ENCODE data around the gene C7orf57. TPM values are rescaled to one million over a fixed set of nuclear protein-coding genes. Genes with fewer than 3 reads are reported as not detected.

Gene C7orf57
- total and polyA plus RNA-seq, 2 donors (not counting 3 experiments of a cell fraction or from before 2014, with no cell fraction given): not detected

GRCh38 chr7:48009257-48009656 lies 26.1 kb upstream of the C7orf57 start:
- DNase-seq (ENCODE audit: low read depth, low spot score) (no peak), FAIRE-seq (no peak)
- no peak overlapping the region for H3K4me3 ChIP-seq (replicated peaks in 1 of 3; ENCODE audit: insufficient read depth in 1 of 3, low read depth in 1 of 3, low read length in 3 of 3)
- no peak overlapping the region for H3K4me2 ChIP-seq (ENCODE audit: insufficient read depth, low read length)
- H3K9me3 ChIP-seq (replicated peaks; ENCODE audit: control insufficient read depth, insufficient read depth, low read length): no peaks in the 10 kb centered on the region
- no peaks in the 10 kb centered on the region for H3K36me3 ChIP-seq (ENCODE audit: control insufficient read depth in 2 of 2, extremely low read depth in 1 of 2, insufficient read depth in 2 of 2, low read length in 2 of 2)
- no peaks in the 10 kb centered on the region for H4K20me1 ChIP-seq (replicated peaks; ENCODE audit: control insufficient read depth, extremely low read depth, insufficient read depth, low read length)
- dilution Hi-C loops (cut with MboI; ENCODE audit: extremely low pct_ligation_motif_present, low sequenced_read_pairs): no loop called here
- H2AFZ ChIP-seq (ENCODE audit: low read depth, low read length): no peak overlapping the region
- no peaks in the 10 kb centered on the region for H3K79me2 ChIP-seq (ENCODE audit: control insufficient read depth, insufficient read depth, low read length)
- H3K9me1 ChIP-seq (replicated peaks; ENCODE audit: control insufficient read depth, extremely low read depth, insufficient read depth, low read length): no peaks in the 10 kb centered on the region
- TF ChIP-seq POLR2AphosphoS5 (IDR thresholded peaks at IDR 0.05; ENCODE audit: insufficient read depth, low read depth, low read length): no peak
- TF ChIP-seq MAX (IDR thresholded peaks at IDR 0.05; ENCODE audit: insufficient read depth, insufficient read length): no peak
- no peak for TF ChIP-seq EZH2 (IDR thresholded peaks at IDR 0.05; ENCODE audit: borderline replicate concordance, low read depth, low read length, severe bottlenecking)
- no peak for TF ChIP-seq MYC (IDR thresholded peaks at IDR 0.05; ENCODE audit: low read depth, low read length)
- no peak for TF ChIP-seq CTCF (IDR thresholded peaks at IDR 0.05; ENCODE audit: extremely low read depth in 1 of 2, insufficient read depth in 1 of 2, low read depth in 1 of 2, low read length in 2 of 2)
- no peak for TF ChIP-seq JUN (IDR thresholded peaks at IDR 0.05; ENCODE audit: borderline replicate concordance, insufficient read depth, insufficient read length, low read depth)
- no peak for TF ChIP-seq POLR2A (IDR thresholded peaks at IDR 0.05; ENCODE audit: low read depth, low read length)
- TF ChIP-seq GATA2 (IDR thresholded peaks at IDR 0.05; ENCODE audit: insufficient read depth, insufficient read length, low read depth, low read length): no peak
- no peak for TF ChIP-seq FOS (IDR thresholded peaks at IDR 0.05; ENCODE audit: borderline replicate concordance, insufficient read depth, low read length)
- POLR2A ChIA-PET: no interaction called here
- H3K27ac ChIP-seq (ENCODE audit: insufficient read depth, low read depth, low read length): no peak overlapping the region
- intact Hi-C loops (cut with micrococcal nuclease): no loop called here
- no peaks in the 10 kb centered on the region for H3K4me1 ChIP-seq (ENCODE audit: control insufficient read depth, extremely low read depth, insufficient read depth, low read length)
- no peak overlapping the region for H3K9ac ChIP-seq (replicated peaks; ENCODE audit: extremely low read depth, insufficient read depth, low read length)
- CTCF ChIA-PET: no interaction called here
- H3K27me3 ChIP-seq (ENCODE audit: control insufficient read depth in 2 of 2, insufficient read depth in 2 of 2, low read length in 2 of 2): peaks cover 4 to 7% of the 10 kb centered on the region in 2 experiments
- BruUV-seq (replicated peaks): no TSS peak
